ENCODE results near the gene ZBTB20. TPM values are rescaled to one million over a fixed set of nuclear protein-coding genes. Genes with fewer than 3 reads are reported as not detected.

The ZBTB20 gene
- total and polyA plus RNA-seq, 2 donors from 2014 or later: 0.99 to 142 TPM

DNA sequence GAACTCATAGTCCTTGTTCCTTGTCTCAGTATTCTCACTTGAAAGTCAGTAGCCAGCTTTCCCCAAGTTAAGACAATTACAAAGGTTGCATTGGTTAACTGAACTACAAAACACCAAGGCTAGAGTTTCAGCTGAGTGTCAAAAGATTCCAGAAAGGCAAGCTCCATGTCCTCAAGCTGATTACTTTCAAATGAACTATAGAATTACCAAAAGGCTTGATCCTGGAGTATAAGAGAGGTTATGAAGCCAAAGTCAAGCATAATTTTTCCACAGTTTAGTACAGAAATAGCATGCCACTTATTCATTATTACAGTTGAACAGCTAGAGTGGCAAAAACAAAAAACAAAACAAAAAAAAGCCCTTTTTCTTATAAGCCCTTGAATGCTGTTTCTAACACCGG, 51.9 kb downstream of the ZBTB20 start:
- Histone ChIP-seq H3K9ac (ENCODE audit: low read length in 3 of 3) (no peak overlapping the region), H3K9me3 (ENCODE audit: control insufficient read depth in 2 of 3, insufficient read depth in 1 of 3, low read length in 3 of 3) (no peaks in the 10 kb centered on the region), H3K27ac (ENCODE audit: low read depth in 2 of 2, low read length in 2 of 2) (no peak overlapping the region), H3K27me3 (ENCODE audit: control insufficient read depth, insufficient read depth, low read length) (no peaks in the 10 kb centered on the region), H3K4me1 (ENCODE audit: control insufficient read depth in 2 of 3, insufficient read depth in 2 of 3, low read depth in 1 of 3, low read length in 3 of 3) (peaks cover 3 to 7% (median 5%) of the 10 kb centered on the region in 3 donors), H3K36me3 (ENCODE audit: control insufficient read depth in 2 of 3, insufficient read depth in 3 of 3, low read length in 3 of 3) (no peaks in the 10 kb centered on the region), H3K4me3 (ENCODE audit: low read length in 3 of 3) (no peak overlapping the region)
- intact Hi-C loops (cut with DNase I): no loop called here
- FAIRE-seq: no peak
- DNase-seq: no peak
- TF ChIP-seq, protein P1, sequence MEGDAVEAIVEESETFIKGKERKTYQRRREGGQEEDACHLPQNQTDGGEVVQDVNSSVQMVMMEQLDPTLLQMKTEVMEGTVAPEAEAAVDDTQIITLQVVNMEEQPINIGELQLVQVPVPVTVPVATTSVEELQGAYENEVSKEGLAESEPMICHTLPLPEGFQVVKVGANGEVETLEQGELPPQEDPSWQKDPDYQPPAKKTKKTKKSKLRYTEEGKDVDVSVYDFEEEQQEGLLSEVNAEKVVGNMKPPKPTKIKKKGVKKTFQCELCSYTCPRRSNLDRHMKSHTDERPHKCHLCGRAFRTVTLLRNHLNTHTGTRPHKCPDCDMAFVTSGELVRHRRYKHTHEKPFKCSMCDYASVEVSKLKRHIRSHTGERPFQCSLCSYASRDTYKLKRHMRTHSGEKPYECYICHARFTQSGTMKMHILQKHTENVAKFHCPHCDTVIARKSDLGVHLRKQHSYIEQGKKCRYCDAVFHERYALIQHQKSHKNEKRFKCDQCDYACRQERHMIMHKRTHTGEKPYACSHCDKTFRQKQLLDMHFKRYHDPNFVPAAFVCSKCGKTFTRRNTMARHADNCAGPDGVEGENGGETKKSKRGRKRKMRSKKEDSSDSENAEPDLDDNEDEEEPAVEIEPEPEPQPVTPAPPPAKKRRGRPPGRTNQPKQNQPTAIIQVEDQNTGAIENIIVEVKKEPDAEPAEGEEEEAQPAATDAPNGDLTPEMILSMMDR (IDR thresholded peaks at IDR 0.05; ENCODE audit: borderline replicate concordance, extremely low read depth, insufficient read depth): no peak

DNA sequence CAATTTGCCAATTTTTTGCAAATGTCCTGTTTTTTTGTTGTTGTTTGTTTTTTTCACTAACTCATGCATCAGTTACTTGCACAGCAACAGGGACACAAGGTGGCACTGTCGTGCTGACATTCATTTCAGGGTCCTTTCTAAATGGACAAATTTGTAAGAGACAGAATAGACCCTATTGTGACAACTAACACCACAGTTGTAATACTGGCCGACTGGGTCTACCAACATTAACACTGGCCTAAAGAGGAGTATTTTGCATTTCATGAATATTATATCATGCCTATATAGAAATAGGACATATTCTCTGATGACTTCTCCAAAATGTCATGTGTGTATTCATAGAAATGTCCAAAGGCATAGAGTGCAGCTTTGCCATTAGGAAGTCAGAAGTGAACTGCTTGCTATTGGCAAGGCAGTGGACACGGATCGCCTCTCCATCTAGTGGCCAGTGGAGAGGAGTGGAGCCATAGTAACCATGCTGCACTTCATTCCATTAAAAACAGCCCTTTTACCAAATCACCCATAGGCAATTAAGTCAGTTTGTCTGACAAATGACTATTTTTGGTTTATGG, 54.8 kb downstream of the ZBTB20 start:
- Histone ChIP-seq H3K9ac (ENCODE audit: low read length in 3 of 3) (no peak overlapping the region), H3K4me3 (ENCODE audit: low read length in 3 of 3) (no peak overlapping the region), H3K27ac (ENCODE audit: low read depth in 2 of 2, low read length in 2 of 2) (peak overlapping the region in 1 of 2 donors; percentile 15), H3K27me3 (ENCODE audit: control insufficient read depth, insufficient read depth, low read length) (no peaks in the 10 kb centered on the region), H3K4me1 (ENCODE audit: control insufficient read depth in 2 of 3, insufficient read depth in 2 of 3, low read depth in 1 of 3, low read length in 3 of 3) (peaks cover 0 to 7% (median 5%) of the 10 kb centered on the region in 3 donors), H3K9me3 (ENCODE audit: control insufficient read depth in 2 of 3, insufficient read depth in 1 of 3, low read length in 3 of 3) (no peaks in the 10 kb centered on the region), H3K36me3 (ENCODE audit: control insufficient read depth in 2 of 3, insufficient read depth in 3 of 3, low read length in 3 of 3) (no peaks in the 10 kb centered on the region)
- intact Hi-C loops (cut with DNase I): no loop called here
- TF ChIP-seq, protein P1 (IDR thresholded peaks at IDR 0.05; ENCODE audit: borderline replicate concordance, extremely low read depth, insufficient read depth): peak; percentile 80
- FAIRE-seq: peak; percentile 74
- peak; percentile 58 to 88 (median 81) for DNase-seq

DNA sequence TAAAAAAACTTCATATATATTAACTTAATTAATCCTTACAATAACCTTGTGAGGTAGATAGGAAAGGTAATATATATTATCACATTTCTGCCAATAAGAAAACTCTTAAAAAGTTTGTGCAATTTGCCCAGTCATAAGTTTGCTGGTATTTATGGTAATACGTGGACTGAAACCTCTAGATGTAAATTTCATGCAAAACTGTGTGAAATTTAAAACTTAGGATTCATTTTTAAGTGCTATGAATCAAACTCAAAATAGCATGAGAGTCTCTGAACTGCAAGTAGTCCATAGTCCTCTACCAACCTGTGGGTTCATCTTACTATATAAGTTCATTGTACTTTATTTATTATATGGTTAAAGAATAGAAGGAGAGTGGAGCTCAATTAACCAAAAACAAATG, 56.4 kb downstream of the ZBTB20 start:
- no peak overlapping the region for H3K27ac ChIP-seq (ENCODE audit: low read depth in 2 of 2, low read length in 2 of 2)
- intact Hi-C loops (cut with DNase I): no loop called here
- no peaks in the 10 kb centered on the region for H3K9me3 ChIP-seq (ENCODE audit: control insufficient read depth in 2 of 3, insufficient read depth in 1 of 3, low read length in 3 of 3)
- H3K4me3 ChIP-seq (ENCODE audit: low read length in 3 of 3): no peak overlapping the region
- FAIRE-seq (no peak), DNase-seq (no peak)
- H3K9ac ChIP-seq (ENCODE audit: low read length in 3 of 3): no peak overlapping the region
- peaks cover 0 to 11% (median 5%) of the 10 kb centered on the region in 3 donors for H3K4me1 ChIP-seq (ENCODE audit: control insufficient read depth in 2 of 3, insufficient read depth in 2 of 3, low read depth in 1 of 3, low read length in 3 of 3)
- TF ChIP-seq, protein P1 (IDR thresholded peaks at IDR 0.05; ENCODE audit: borderline replicate concordance, extremely low read depth, insufficient read depth): no peak
- no peaks in the 10 kb centered on the region for H3K27me3 ChIP-seq (ENCODE audit: control insufficient read depth, insufficient read depth, low read length)
- no peaks in the 10 kb centered on the region for H3K36me3 ChIP-seq (ENCODE audit: control insufficient read depth in 2 of 3, insufficient read depth in 3 of 3, low read length in 3 of 3)

DNA sequence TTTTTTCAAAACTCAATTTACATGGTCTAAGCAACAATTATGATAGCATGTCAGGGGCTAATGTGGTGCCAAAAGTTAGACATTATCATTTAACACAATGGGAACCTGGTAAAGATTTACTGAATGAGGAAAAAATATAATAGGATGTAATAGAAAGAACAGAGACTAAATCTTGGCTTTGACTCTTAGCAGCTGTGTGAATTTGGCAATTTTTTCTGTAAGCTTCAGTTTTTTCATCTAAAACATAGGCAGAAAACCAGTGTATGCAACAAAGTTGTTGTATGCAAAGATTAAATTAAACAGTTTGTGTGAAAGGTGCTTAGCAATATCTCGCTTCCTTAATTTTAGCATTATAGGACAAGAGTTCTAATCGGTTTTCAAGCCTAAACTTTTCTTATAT, 57.6 kb downstream of the ZBTB20 start:
- Histone ChIP-seq H3K27me3 (ENCODE audit: control insufficient read depth, insufficient read depth, low read length) (no peaks in the 10 kb centered on the region), H3K9me3 (ENCODE audit: control insufficient read depth in 2 of 3, insufficient read depth in 1 of 3, low read length in 3 of 3) (no peaks in the 10 kb centered on the region), H3K27ac (ENCODE audit: low read depth in 2 of 2, low read length in 2 of 2) (no peak overlapping the region), H3K9ac (ENCODE audit: low read length in 3 of 3) (no peak overlapping the region), H3K4me1 (ENCODE audit: control insufficient read depth in 2 of 3, insufficient read depth in 2 of 3, low read depth in 1 of 3, low read length in 3 of 3) (peaks cover 0 to 15% (median 5%) of the 10 kb centered on the region in 3 donors), H3K36me3 (ENCODE audit: control insufficient read depth in 2 of 3, insufficient read depth in 3 of 3, low read length in 3 of 3) (no peaks in the 10 kb centered on the region), H3K4me3 (ENCODE audit: low read length in 3 of 3) (no peak overlapping the region)
- TF ChIP-seq, protein P1 (IDR thresholded peaks at IDR 0.05; ENCODE audit: borderline replicate concordance, extremely low read depth, insufficient read depth): no peak
- intact Hi-C loops (cut with DNase I): loop anchor here (10.0 kb wide), 1 partner anchor 255 kb away; no protein-coding TSS in a partner anchor
- no peak for DNase-seq
- no peak for FAIRE-seq

Measured in kidney (tissue), 14 donors.